Measurements from ENCODE around the gene PEX14. TPM values are rescaled to one million over a fixed set of nuclear protein-coding genes. Genes with fewer than 3 reads are reported as not detected.
"Not testable (repeated sequence)": the region's sequence is repeated elsewhere in the genome, so short reads cannot be mapped to it uniquely, and the experiment has no call there.

The PEX14 gene
- total RNA-seq, 2 donors from 2014 or later: 20.7 to 23.7 TPM

GRCh38 chr1:10440305-10440704, 34.4 kb upstream of the PEX14 start:
- no peaks in the 10 kb centered on the region for H3K4me1 Mint-ChIP-seq (ENCODE audit: low read depth in 2 of 2)
- no peaks in the 10 kb centered on the region for H3K36me3 Mint-ChIP-seq
- no peaks in the 10 kb centered on the region for H3K27me3 Mint-ChIP-seq
- no peak for ATAC-seq
- H3K4me3 Mint-ChIP-seq: no peak overlapping the region
- no peaks in the 10 kb centered on the region for H3K9me3 Mint-ChIP-seq
- no peak overlapping the region for H3K27ac Mint-ChIP-seq
- DNase-seq (ENCODE audit: low spot score): no peak

GRCh38 chr1:10440794-10441193, 34.0 kb upstream of the PEX14 start:
- DNase-seq (ENCODE audit: low spot score): no peak
- H3K9me3 Mint-ChIP-seq: no peaks in the 10 kb centered on the region
- H3K36me3 Mint-ChIP-seq: no peaks in the 10 kb centered on the region
- ATAC-seq: no peak
- H3K4me3 Mint-ChIP-seq: no peak overlapping the region
- no peaks in the 10 kb centered on the region for H3K27me3 Mint-ChIP-seq
- no peaks in the 10 kb centered on the region for H3K4me1 Mint-ChIP-seq (ENCODE audit: low read depth in 2 of 2)
- H3K27ac Mint-ChIP-seq: no peak overlapping the region

- no peaks in the 10 kb centered on the region for H3K27me3 Mint-ChIP-seq
- ATAC-seq: no peak
- H3K9me3 Mint-ChIP-seq: no peaks in the 10 kb centered on the region
These were observed 30.5 kb upstream of the PEX14 start for GRCh38 chr1:10444248-10444647.

GRCh38 chr1:10444795-10445397, 29.9 kb upstream of the PEX14 start:
- DNase-seq (ENCODE audit: low spot score): no peak
- Mint-ChIP-seq H3K4me1 (ENCODE audit: low read depth in 2 of 2) (peaks cover 4 to 6% of the 10 kb centered on the region in 2 donors), H3K4me3 (peak overlapping the region; percentile 51), H3K36me3 (no peaks in the 10 kb centered on the region), H3K27ac (no peak overlapping the region), H3K9me3 (no peaks in the 10 kb centered on the region), H3K27me3 (peaks cover 0 to 2% of the 10 kb centered on the region in 2 donors)
- peak in 1 of 2 donors; percentile 86 for ATAC-seq

More at GRCh38 chr1:10444248-10444647, 30.5 kb upstream of the PEX14 start:
- H3K36me3 Mint-ChIP-seq: no peaks in the 10 kb centered on the region
- no peak overlapping the region for H3K27ac Mint-ChIP-seq
- H3K4me1 Mint-ChIP-seq (ENCODE audit: low read depth in 2 of 2): peaks cover 4 to 6% of the 10 kb centered on the region in 2 donors
- no peak overlapping the region for H3K4me3 Mint-ChIP-seq
- DNase-seq (ENCODE audit: low spot score): no peak

- no peaks in the 10 kb centered on the region for H3K36me3 Mint-ChIP-seq
- H3K27me3 Mint-ChIP-seq: peaks cover 0 to 11% of the 10 kb centered on the region in 2 donors
- peak in 1 of 2 donors; percentile 53 for ATAC-seq
- no peak overlapping the region for H3K27ac Mint-ChIP-seq
- H3K4me3 Mint-ChIP-seq: peak overlapping the region; percentile 16
- DNase-seq (ENCODE audit: low spot score): no peak
- H3K4me1 Mint-ChIP-seq (ENCODE audit: low read depth in 2 of 2): peaks cover 4 to 6% of the 10 kb centered on the region in 2 donors
- no peaks in the 10 kb centered on the region for H3K9me3 Mint-ChIP-seq
These were observed 27.8 kb upstream of the PEX14 start for GRCh38 chr1:10446790-10447422.

GRCh38 chr1:10449751-10450150, 25.0 kb upstream of the PEX14 start, which contains the start of gene CORT:
Gene CORT, plus strand, starts transcription at chr1:10450031. Its CDS starts 193 bp downstream, at chr1:10450224.
- H3K4me1 Mint-ChIP-seq (ENCODE audit: low read depth in 2 of 2): peaks cover 4 to 6% of the 10 kb centered on the region in 2 donors
- peaks cover 0 to 11% of the 10 kb centered on the region in 2 donors for H3K27me3 Mint-ChIP-seq
- H3K27ac Mint-ChIP-seq: no peak within 1 kb of the TSS

GRCh38 chr1:10450156-10450814, 24.5 kb upstream of the PEX14 start:
- H3K27me3 Mint-ChIP-seq: peaks cover 0 to 11% of the 10 kb centered on the region in 2 donors
- no peak overlapping the region for H3K4me3 Mint-ChIP-seq
- ATAC-seq (no peak), DNase-seq (ENCODE audit: low spot score) (no peak)
- no peaks in the 10 kb centered on the region for H3K36me3 Mint-ChIP-seq
- no peak overlapping the region for H3K27ac Mint-ChIP-seq
- peaks cover 4 to 6% of the 10 kb centered on the region in 2 donors for H3K4me1 Mint-ChIP-seq (ENCODE audit: low read depth in 2 of 2)
- H3K9me3 Mint-ChIP-seq: no peaks in the 10 kb centered on the region

More at GRCh38 chr1:10449751-10450150, 25.0 kb upstream of the PEX14 start, which contains the start of gene CORT:
- ATAC-seq (no peak), DNase-seq (ENCODE audit: low spot score) (no peak)
- no peak within 1 kb of the TSS for H3K4me3 Mint-ChIP-seq
- no peaks in the 10 kb centered on the region for H3K36me3 Mint-ChIP-seq
- no peaks in the 10 kb centered on the region for H3K9me3 Mint-ChIP-seq

- ATAC-seq: no peak
- Mint-ChIP-seq H3K27ac (no peak overlapping the region), H3K27me3 (peaks cover 0 to 11% of the 10 kb centered on the region in 2 donors), H3K4me3 (no peak overlapping the region), H3K36me3 (no peaks in the 10 kb centered on the region), H3K9me3 (no peaks in the 10 kb centered on the region), H3K4me1 (ENCODE audit: low read depth in 2 of 2) (peaks cover 4 to 6% of the 10 kb centered on the region in 2 donors)
- no peak for DNase-seq (ENCODE audit: low spot score)
These were observed 23.9 kb upstream of the PEX14 start for GRCh38 chr1:10450836-10451235.

- Mint-ChIP-seq H3K4me1 (ENCODE audit: low read depth in 2 of 2) (peaks cover 4 to 6% of the 10 kb centered on the region in 2 donors), H3K27ac (no peak overlapping the region), H3K4me3 (no peak overlapping the region), H3K36me3 (no peaks in the 10 kb centered on the region), H3K9me3 (no peaks in the 10 kb centered on the region), H3K27me3 (peaks cover 0 to 11% of the 10 kb centered on the region in 2 donors)
- ATAC-seq (no peak), DNase-seq (ENCODE audit: low spot score) (no peak)
These were observed 23.5 kb upstream of the PEX14 start for GRCh38 chr1:10451287-10451686.

- Mint-ChIP-seq H3K9me3 (no peaks in the 10 kb centered on the region), H3K36me3 (no peaks in the 10 kb centered on the region), H3K4me3 (no peak overlapping the region), H3K4me1 (ENCODE audit: low read depth in 2 of 2) (no peaks in the 10 kb centered on the region), H3K27me3 (peaks cover 0 to 1% of the 10 kb centered on the region in 2 donors), H3K27ac (no peak overlapping the region)
- DNase-seq (ENCODE audit: low spot score) (no peak), ATAC-seq (no peak)
These were observed 18.7 kb upstream of the PEX14 start for GRCh38 chr1:10456048-10456447.

GRCh38 chr1:10456661-10457060, 18.1 kb upstream of the PEX14 start:
- Mint-ChIP-seq H3K9me3 (no peaks in the 10 kb centered on the region), H3K4me1 (ENCODE audit: low read depth in 2 of 2) (no peaks in the 10 kb centered on the region), H3K27me3 (no peaks in the 10 kb centered on the region), H3K4me3 (no peak overlapping the region), H3K36me3 (no peaks in the 10 kb centered on the region), H3K27ac (no peak overlapping the region)
- DNase-seq (ENCODE audit: low spot score) (no peak), ATAC-seq (no peak)

- not testable (repeated sequence) for DNase-seq (ENCODE audit: low spot score); ATAC-seq; H3K9me3 Mint-ChIP-seq; H3K4me3 Mint-ChIP-seq; H3K27me3 Mint-ChIP-seq; H3K4me1 Mint-ChIP-seq (ENCODE audit: low read depth in 2 of 2); H3K36me3 Mint-ChIP-seq; H3K27ac Mint-ChIP-seq
These were observed 17.3 kb upstream of the PEX14 start for GRCh38 chr1:10457462-10457861.

GRCh38 chr1:10457875-10458274, 16.9 kb upstream of the PEX14 start:
- no peak overlapping the region for H3K27ac Mint-ChIP-seq
- peaks cover 6% of the 10 kb centered on the region for H3K36me3 Mint-ChIP-seq
- H3K4me1 Mint-ChIP-seq (ENCODE audit: low read depth in 2 of 2): no peaks in the 10 kb centered on the region
- no peak for DNase-seq (ENCODE audit: low spot score)
- no peaks in the 10 kb centered on the region for H3K27me3 Mint-ChIP-seq
- ATAC-seq: no peak
- no peaks in the 10 kb centered on the region for H3K9me3 Mint-ChIP-seq
- no peak overlapping the region for H3K4me3 Mint-ChIP-seq

GRCh38 chr1:10459184-10459583, 15.6 kb upstream of the PEX14 start:
- DNase-seq (ENCODE audit: low spot score) (no peak), ATAC-seq (no peak)
- Mint-ChIP-seq H3K9me3 (no peaks in the 10 kb centered on the region), H3K27ac (no peak overlapping the region), H3K4me3 (no peak overlapping the region), H3K36me3 (peaks cover 6% of the 10 kb centered on the region), H3K27me3 (no peaks in the 10 kb centered on the region), H3K4me1 (ENCODE audit: low read depth in 2 of 2) (no peaks in the 10 kb centered on the region)

Measured in natural killer cell treated with Interleukin-12 subunit alpha and Interleukin-12 subunit beta and Interleukin-15 and Interleukin-18, amount 100 ng/mL, for 72 hours (primary cell).